HCEC 1CT (cell line): ENCODE results near the gene ABCA5.
"Not testable (repeated sequence)": the region's sequence is repeated elsewhere in the genome, so short reads cannot be mapped to it uniquely, and the experiment has no call there.

ENCODE experiments used
- DNase-seq: peaks from one replicate; pipeline ENCODE4 v3.0.0-alpha.2; 2017

Gene ABCA5

DNA sequence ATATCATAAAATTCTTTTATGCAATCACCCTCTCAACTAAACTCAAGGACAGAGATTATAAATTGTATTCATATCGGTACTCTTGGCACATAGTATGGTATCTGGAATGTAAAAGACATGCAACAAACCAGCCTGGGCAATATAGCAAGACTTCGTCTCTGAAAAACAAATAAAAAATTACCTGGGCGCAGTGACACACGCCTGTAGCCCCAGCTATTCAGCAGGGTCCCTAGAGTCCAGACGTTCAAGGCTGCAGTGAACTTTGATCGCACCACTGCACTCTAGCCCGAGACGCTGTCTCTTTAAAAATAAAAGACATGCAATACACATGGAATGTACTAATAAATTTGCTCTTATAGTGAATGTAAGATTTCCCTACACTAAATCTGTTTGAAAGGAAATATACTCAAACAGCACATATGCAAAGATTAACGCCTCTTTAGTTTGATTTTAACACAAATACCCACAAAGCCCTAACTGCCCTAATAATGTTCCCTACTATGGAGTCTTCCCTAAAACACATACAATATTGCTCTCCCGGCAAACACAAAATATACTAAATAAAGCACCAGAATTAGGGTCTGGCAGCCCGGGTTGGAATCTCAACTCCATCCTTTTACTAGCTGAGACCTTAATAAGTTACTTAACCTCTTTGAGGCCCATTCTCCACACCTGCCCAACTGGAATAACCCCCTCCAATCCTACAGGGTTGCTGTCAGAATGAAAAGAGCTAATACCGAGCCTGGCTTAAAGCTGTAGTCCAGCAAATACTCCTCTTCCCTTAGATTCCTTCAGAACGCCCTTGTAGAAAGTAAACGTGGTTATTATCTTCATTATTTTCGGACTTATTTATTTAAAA, 1.2 kb downstream of the ABCA5 start:
- DNase-seq: no peak

DNA sequence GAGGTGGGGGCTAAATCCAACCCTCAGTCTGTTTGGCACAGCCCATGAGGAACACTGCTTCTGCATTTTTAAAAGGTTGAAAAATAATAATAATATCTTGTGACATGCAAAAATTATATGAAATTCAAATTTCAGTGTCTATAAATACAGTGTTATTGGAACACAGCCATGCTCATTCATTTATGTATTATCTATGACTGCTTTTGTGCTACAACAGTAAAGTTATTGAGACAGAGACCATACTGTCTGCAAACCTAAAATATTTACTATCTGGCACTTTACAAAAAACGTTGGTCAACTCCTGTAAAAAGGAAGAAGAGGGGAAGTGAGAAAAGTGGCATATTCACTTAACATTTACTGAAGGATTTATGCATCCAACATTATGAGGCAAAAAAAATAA, 3.1 kb downstream of the ABCA5 start:
- DNase-seq: no peak

- DNase-seq: no peak
Observed at GRCh38 chr17:69320908-69321238, 6.1 kb downstream of the ABCA5 start.

GRCh38 chr17:69320210-69320907, 6.6 kb downstream of the ABCA5 start:
- DNase-seq: peak; percentile 38

DNA sequence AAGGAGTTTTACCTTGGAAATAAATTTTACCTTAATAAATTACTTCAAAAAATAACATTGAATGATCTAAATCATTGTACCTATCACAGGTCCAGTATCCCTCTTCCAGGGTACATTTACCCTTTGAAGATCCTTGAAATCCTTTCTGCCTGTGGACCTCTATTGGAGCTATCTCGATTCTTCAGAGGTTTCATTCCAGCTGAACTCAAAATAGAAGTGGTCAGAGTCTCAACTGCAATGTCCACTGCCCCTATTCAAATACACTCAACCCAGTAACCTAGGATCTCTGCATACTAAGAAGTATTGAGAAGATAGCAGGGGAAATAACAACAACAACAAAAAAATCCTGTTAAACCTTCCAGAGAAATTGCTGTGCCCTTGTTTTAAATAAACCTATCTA, 9.3 kb downstream of the ABCA5 start:
- DNase-seq: no peak

DNA sequence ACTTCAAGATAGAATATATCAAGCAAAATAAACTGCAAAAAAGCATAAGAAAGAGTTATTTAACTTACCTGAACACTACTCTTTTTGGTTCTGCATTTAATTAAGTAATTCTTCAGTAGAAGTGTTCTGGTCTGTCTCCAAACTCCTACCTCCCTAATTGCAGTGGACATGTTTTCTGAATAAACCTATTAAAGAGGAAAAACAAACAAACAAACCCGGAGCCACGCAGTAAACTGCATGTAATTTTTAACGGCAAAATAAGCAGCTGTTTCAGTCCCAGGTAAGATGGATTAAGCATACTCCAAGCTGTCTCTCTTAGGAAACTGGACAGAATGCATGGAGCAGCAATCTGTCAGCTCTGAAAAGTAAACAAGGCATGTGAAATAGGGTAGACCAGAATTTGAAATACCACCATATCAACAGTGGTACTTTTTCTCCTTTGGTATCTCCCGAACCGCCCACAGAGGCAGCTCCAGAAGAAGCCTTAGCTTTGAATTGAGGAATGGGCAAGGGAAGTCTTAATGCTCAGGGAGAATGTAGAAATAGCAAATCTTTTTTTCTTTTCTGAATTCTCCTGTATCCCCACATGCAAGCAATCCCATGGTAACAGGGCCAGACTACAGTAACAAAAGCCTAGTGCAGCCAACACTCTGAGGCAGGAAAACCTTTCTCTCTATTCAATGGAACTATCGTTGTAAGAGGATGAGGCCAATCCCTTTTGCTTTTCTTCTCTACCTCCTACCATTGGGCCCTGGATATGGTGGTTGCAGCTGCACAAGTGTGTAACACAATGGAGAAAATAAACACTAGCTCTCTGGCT, 12.5 kb downstream of the ABCA5 start:
- DNase-seq: no peak

DNA sequence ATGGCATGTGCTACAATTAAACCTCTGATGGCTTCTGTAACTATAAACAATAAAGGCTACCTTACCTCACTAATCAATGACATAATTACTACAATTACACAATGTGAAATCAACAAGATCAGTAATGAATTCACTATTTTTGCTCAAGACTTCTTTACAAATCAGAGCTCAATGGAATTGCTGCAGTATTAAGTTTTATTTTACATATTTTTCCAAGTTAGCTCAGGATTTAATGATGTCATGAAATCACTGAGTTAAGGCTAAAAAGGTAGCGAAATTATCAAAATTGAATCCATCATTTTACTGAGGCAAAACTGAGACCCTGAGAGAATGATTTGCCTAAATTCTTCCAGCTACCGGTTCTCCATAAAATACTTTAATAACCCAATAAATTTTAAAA, 21.8 kb downstream of the ABCA5 start:
- no peak for DNase-seq

- DNase-seq: no peak
Observed at GRCh38 chr17:69302682-69303081, 24.3 kb downstream of the ABCA5 start.

GRCh38 chr17:69300222-69300621, 26.7 kb downstream of the ABCA5 start:
- DNase-seq: no peak

- not testable (repeated sequence) for DNase-seq
Observed at GRCh38 chr17:69298120-69298722, 28.7 kb downstream of the ABCA5 start.

DNA sequence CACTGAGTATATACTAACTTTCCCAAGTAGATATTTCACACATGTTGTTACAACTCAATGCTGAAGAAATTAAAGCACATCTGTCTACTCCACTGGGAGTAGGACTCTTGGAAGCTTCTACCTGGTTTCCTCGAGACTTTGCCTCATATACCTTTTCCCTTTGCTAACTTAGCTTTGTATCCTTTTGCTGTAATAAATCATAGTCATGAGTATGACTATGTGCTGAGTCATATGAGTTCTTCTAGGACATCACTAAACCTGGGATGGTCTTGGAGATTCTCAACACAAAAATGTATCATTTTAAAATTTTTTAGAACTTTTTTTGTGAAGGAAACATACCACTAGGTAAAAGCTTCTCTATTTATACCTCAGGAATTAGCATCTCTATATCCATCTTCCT, 39.8 kb downstream of the ABCA5 start:
- DNase-seq: peak; percentile 67

DNA sequence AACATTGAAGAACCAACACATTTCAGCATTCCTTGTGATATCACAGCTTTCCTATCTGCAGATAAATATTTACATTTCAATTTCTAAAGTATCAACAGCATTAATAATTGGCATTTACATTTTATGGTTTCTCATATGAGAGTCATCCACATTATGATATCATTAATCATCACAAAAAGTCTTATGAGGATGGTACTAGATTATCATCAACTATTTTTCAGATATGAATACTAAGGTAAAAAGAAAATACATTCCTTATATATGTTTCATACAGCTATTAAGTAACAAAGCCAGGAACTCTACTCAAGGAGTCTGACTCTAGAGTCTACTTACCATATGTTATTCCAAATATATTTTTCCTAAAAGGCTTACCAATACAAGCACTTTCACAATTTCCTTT, 40.7 kb downstream of the ABCA5 start:
- DNase-seq: peak; percentile 55

- no peak for DNase-seq
Observed at GRCh38 chr17:69284646-69285045, 42.3 kb downstream of the ABCA5 start.

- DNase-seq: no peak
Observed at GRCh38 chr17:69282002-69282401, 44.9 kb downstream of the ABCA5 start.

DNA sequence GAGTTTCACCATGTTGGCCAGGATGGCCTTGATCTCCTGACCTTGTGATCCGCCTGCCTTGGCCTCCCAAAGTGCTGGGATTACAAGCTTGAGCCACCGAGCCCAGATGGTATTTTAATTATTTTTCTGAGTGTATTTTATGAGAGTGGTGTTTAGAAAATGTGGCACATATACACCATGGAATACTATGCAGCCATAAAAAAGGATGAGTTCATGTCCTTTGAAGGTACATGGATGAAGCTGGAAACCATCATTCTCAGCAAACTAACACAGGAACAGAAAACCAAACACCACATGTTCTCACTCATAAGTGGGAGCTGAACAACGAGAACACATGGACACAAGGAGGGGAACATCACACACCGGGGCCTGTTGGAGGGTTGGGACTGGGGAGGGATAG, 50.7 kb downstream of the ABCA5 start:
- DNase-seq: not testable (repeated sequence)

DNA sequence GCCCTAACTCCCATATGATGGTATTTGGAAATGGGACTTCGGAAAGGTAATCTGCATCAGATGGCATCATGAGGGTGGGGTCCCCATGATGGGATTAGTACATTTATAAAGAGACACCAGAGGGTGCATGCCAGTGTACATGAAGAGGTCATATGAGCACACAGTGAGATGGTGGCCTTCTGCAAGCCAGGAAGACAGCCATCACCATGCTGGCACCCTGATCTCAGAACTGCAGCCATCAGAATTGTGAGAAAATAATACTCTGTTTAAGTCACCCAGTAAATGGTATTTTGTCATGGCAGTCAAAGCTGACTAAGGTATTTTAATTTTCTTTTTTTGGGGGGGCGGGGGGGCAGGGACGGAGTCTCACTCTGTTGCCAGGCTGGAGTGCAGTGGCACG, 51.2 kb downstream of the ABCA5 start:
- no peak for DNase-seq

GRCh38 chr17:69271023-69271422, 55.9 kb downstream of the ABCA5 start:
- DNase-seq: no peak

GRCh38 chr17:69269131-69269998, 57.6 kb downstream of the ABCA5 start:
- peak; percentile 72 for DNase-seq

GRCh38 chr17:69268543-69269014, 58.4 kb downstream of the ABCA5 start:
- DNase-seq: no peak

GRCh38 chr17:69267219-69267618, 59.7 kb downstream of the ABCA5 start:
- no peak for DNase-seq

- DNase-seq: no peak
Observed at GRCh38 chr17:69265873-69266272, 61.1 kb downstream of the ABCA5 start.

GRCh38 chr17:69254187-69254586, 72.7 kb downstream of the ABCA5 start:
- DNase-seq: peak; percentile 9
